Mesendoderm (in vitro differentiated cells): ENCODE results near the gene RAB11A.

Source experiments
- DNase-seq: peaks from one replicate; pipeline ENCODE4 v3.0.0; 2013
- H2AK5ac ChIP-seq: 2 replicates; pipeline ENCODE4 v1.6.1; 2013; ENCODE audit warnings: low read length, inconsistent platforms
- H2BK120ac ChIP-seq: 2 replicates; pipeline ENCODE4 v1.6.1; 2013; ENCODE audit warnings: low read depth, mild to moderate bottlenecking, low read length, moderate library complexity, mixed read lengths
- H2BK15ac ChIP-seq: replicated peaks from 2 replicates; pipeline ENCODE4 v1.6.1; 2013; ENCODE audit warnings: low read depth, mild to moderate bottlenecking, moderate library complexity
- H2BK5ac ChIP-seq: 2 replicates; pipeline ENCODE4 v1.6.1; 2013; ENCODE audit warnings: low read length, inconsistent platforms
- H3K18ac ChIP-seq: 2 replicates; pipeline ENCODE4 v1.6.1; 2013; ENCODE audit warnings: mild to moderate bottlenecking, low read length, mixed read lengths
- H3K23ac ChIP-seq: one replicate; pipeline ENCODE4 v1.6.1; 2013; ENCODE audit warnings: low read length
- H3K27ac ChIP-seq: 2 replicates; pipeline ENCODE4 v1.5.1; 2013; ENCODE audit warnings: low read depth, mild to moderate bottlenecking, inconsistent platforms, low read length, moderate library complexity
- H3K27me3 ChIP-seq: 2 replicates; pipeline ENCODE4 v1.6.1; 2013; ENCODE audit warnings: low read length, control low read depth, mild to moderate bottlenecking, inconsistent platforms; ENCODE audit not compliant: insufficient read depth, poor library complexity
- H3K36me3 ChIP-seq: 2 replicates; pipeline ENCODE4 v1.6.1; 2013; ENCODE audit warnings: low read length, inconsistent platforms; ENCODE audit not compliant: control insufficient read depth, insufficient read depth
- H3K4ac ChIP-seq: one replicate; pipeline ENCODE4 v1.6.1; 2013; ENCODE audit warnings: low read depth, mild to moderate bottlenecking, low read length, moderate library complexity
- H3K4me1 ChIP-seq: 2 replicates; pipeline ENCODE4 v1.6.1; 2013; ENCODE audit warnings: low read depth, low read length, inconsistent platforms; ENCODE audit not compliant: control insufficient read depth
- H3K4me2 ChIP-seq: 2 replicates; pipeline ENCODE4 v1.6.1; 2013; ENCODE audit warnings: low read length
- H3K4me3 ChIP-seq: 2 replicates; pipeline ENCODE4 v1.5.1; 2013; ENCODE audit warnings: mild to moderate bottlenecking, low read length
- H3K56ac ChIP-seq: one replicate; pipeline ENCODE4 v1.6.1; 2013; ENCODE audit warnings: low read length
- H3K79me1 ChIP-seq: 2 replicates; pipeline ENCODE4 v1.6.1; 2013; ENCODE audit warnings: low read length, inconsistent platforms
- H3K79me2 ChIP-seq: 2 replicates; pipeline ENCODE4 v1.6.1; 2013; ENCODE audit warnings: mild to moderate bottlenecking, low read length; ENCODE audit not compliant: control insufficient read depth, insufficient read depth
- H3K9ac ChIP-seq: 2 replicates; pipeline ENCODE4 v1.6.1; 2013; ENCODE audit warnings: low read length, inconsistent platforms
- H4K5ac ChIP-seq: one replicate; pipeline ENCODE4 v1.6.1; 2013; ENCODE audit warnings: low read length
- H4K8ac ChIP-seq: one replicate; pipeline ENCODE4 v1.6.1; 2013; ENCODE audit warnings: low read depth, mild to moderate bottlenecking, control low read depth, low read length, moderate library complexity
- WGBS: extraction: QIAGEN DNeasy Blood & Tissue Kit; methylation state at CpG from one replicate; pipeline ENCODE4 v1.1.7; 2013; ENCODE audit warnings: low lambda C conversion rate, missing lambda C conversion rate; ENCODE audit not compliant: insufficient coverage; ENCODE audit errors: extremely low coverage; 5-methylcytosine and 5-hydroxymethylcytosine counted together

Gene RAB11A

DNA sequence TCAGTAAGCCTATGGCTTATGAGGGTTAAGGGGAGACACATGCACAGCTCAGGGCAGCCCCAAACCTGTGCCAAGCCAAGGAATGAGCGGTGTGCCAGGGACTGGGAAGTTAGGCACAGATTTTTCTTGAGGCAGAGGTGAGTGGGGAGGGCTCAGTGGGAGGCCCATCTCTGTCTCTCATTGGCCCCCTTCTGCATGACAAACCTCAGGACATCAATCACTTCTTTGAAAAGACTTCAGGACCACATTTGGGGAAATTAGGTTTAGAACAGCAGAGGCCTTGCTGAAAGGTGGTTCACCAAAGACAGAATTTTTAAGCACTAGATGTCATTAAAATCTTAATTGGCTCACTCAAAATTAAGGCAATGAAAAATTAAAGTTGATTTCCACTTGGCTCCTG is 57.2 kb downstream of the RAB11A start:
- H3K9ac ChIP-seq, result no peak overlapping the region
- no peak overlapping the region for H3K56ac ChIP-seq
- no peaks in the 10 kb centered on the region for H3K36me3 ChIP-seq
- no peak for DNase-seq
- no peak overlapping the region for H3K4me3 ChIP-seq
- no peaks in the 10 kb centered on the region for H3K27me3 ChIP-seq
- no peak overlapping the region for H3K23ac ChIP-seq
- no peak overlapping the region for H3K18ac ChIP-seq
- H3K79me2 ChIP-seq, result no peaks in the 10 kb centered on the region
- no peak overlapping the region for H3K27ac ChIP-seq
- H2BK5ac ChIP-seq, result no peak overlapping the region
- H3K79me1 ChIP-seq, result no peaks in the 10 kb centered on the region
- no peak overlapping the region for H3K4ac ChIP-seq
- no peak overlapping the region for H4K5ac ChIP-seq
- no peak overlapping the region for H3K4me2 ChIP-seq
- no peak overlapping the region for H2AK5ac ChIP-seq
- no peak overlapping the region for H4K8ac ChIP-seq
- WGBS, result no CpG with 5 or more reads among the region's 1 CpG
- no peak overlapping the region for H2BK120ac ChIP-seq
- no peaks in the 10 kb centered on the region for H3K4me1 ChIP-seq
- H2BK15ac ChIP-seq, result no peak overlapping the region

DNA sequence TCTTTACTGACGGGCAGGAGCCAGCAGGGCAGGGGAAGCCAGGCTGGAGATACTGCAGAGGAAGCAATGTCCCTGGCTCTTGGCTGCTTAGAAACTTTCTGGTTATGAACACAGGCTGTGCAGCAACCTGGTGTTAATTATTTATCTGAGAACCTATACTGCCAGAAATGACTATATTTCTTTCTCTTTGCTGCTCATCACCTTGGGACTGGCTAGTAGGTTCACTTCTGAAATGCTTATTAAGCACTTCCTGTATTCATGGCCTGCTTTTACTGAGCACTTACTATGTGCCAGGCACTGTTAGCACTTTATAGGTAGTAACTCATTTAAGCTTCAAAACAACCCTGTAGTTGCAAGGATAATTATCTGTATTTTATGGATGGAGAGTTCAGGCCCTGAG is 57.6 kb downstream of the RAB11A start:
- Histone ChIP-seq H3K23ac (no peak overlapping the region), H3K56ac (no peak overlapping the region), H3K27me3 (no peaks in the 10 kb centered on the region), H3K36me3 (no peaks in the 10 kb centered on the region), H3K18ac (no peak overlapping the region), H3K27ac (no peak overlapping the region), H3K4me2 (no peak overlapping the region), H2BK120ac (no peak overlapping the region), H3K4me3 (no peak overlapping the region), H2AK5ac (no peak overlapping the region), H2BK5ac (no peak overlapping the region), H2BK15ac (no peak overlapping the region), H3K79me1 (no peaks in the 10 kb centered on the region), H3K9ac (no peak overlapping the region), H3K4me1 (no peaks in the 10 kb centered on the region), H3K79me2 (no peaks in the 10 kb centered on the region), H4K5ac (no peak overlapping the region), H4K8ac (no peak overlapping the region), H3K4ac (no peak overlapping the region)
- no peak for DNase-seq
- no CpG with 5 or more reads among the region's 1 CpG for WGBS

DNA sequence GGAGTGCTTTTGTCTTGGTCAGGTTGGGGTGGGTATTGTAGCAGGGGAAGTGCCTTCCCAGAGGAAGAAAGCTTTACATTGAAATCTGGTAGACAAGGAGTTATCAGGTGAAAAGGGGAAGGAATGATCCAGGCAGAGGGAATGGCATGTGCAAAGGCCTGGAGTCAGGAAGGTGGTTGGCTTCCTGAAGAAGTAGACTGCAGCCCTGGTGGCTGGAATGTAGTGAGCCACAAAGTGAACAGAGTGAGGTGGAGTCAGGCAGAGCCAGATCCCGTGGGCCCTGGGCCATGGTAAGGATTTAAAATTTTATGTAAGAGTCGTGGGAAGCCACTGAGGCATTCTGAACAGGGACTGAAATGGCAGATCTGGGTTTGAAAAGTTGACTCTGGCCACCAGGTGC is 58.3 kb downstream of the RAB11A start:
- Histone ChIP-seq H2AK5ac (no peak overlapping the region), H4K5ac (no peak overlapping the region), H3K4me2 (no peak overlapping the region), H3K18ac (no peak overlapping the region), H3K79me2 (no peaks in the 10 kb centered on the region), H3K23ac (no peak overlapping the region), H3K4ac (no peak overlapping the region), H2BK5ac (no peak overlapping the region), H3K36me3 (no peaks in the 10 kb centered on the region), H4K8ac (no peak overlapping the region), H2BK120ac (no peak overlapping the region), H3K27ac (no peak overlapping the region), H3K9ac (no peak overlapping the region), H3K56ac (no peak overlapping the region), H3K27me3 (no peaks in the 10 kb centered on the region), H3K4me3 (no peak overlapping the region), H2BK15ac (no peak overlapping the region), H3K79me1 (no peaks in the 10 kb centered on the region), H3K4me1 (no peaks in the 10 kb centered on the region)
- WGBS, result no CpG with 5 or more reads among the region's 2 CpGs
- peak; percentile 62 for DNase-seq

DNA sequence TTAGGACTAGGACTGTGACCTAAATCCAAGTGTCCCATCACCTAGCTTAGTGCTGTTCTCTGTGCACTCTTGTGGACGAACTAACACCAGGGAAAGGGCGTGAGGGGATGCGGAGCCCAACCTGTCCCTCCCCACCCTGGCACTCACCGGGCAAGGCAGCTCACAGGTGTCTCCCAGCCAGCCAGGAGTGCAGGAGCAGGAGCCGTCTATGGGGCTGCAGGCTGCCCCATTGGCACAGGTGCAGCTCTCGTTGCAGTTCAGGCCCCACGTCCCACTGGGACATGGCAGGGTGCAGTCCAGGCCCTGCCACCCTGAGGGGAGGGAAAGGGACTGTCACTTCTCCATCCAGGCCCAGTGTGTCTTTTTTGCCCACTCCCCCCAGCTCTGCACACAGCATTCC is 60.3 kb downstream of the RAB11A start:
- no peak overlapping the region for H3K9ac ChIP-seq
- no peak overlapping the region for H2AK5ac ChIP-seq
- no peak overlapping the region for H2BK5ac ChIP-seq
- no peaks in the 10 kb centered on the region for H3K79me2 ChIP-seq
- no peak overlapping the region for H4K8ac ChIP-seq
- H3K4me3 ChIP-seq, result no peak overlapping the region
- no peak overlapping the region for H3K18ac ChIP-seq
- no peak overlapping the region for H2BK15ac ChIP-seq
- H3K4me2 ChIP-seq, result no peak overlapping the region
- H3K27me3 ChIP-seq, result no peaks in the 10 kb centered on the region
- no peak for DNase-seq
- no peak overlapping the region for H3K23ac ChIP-seq
- H2BK120ac ChIP-seq, result no peak overlapping the region
- H3K36me3 ChIP-seq, result no peaks in the 10 kb centered on the region
- no CpG with 5 or more reads among the region's 7 CpGs for WGBS
- H3K27ac ChIP-seq, result no peak overlapping the region
- H3K4ac ChIP-seq, result no peak overlapping the region
- H4K5ac ChIP-seq, result no peak overlapping the region
- no peak overlapping the region for H3K56ac ChIP-seq
- no peaks in the 10 kb centered on the region for H3K4me1 ChIP-seq
- H3K79me1 ChIP-seq, result no peaks in the 10 kb centered on the region

DNA sequence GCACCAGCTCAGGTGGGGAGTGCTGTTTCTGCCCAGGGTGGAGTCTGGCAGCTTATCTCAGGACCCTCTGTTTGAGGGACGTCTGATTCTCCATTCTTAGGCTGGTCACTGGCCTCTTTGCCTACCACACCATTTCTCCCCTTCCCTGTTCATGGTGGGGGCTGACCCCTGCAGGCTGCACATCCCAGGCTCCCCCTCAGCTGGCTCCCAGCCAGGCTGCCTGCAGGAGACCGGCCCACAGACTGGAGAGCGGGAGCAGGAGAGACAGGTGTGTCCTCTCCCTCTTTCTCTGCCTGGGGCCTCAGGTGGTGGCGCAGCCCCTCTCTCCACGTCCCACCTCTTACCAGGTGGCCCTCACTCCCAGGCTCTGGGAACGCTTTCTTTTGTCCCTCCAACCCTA is 60.8 kb downstream of the RAB11A start:
- no CpG with 5 or more reads among the region's 6 CpGs for WGBS
- Histone ChIP-seq H3K79me1 (no peaks in the 10 kb centered on the region), H4K8ac (no peak overlapping the region), H3K27ac (no peak overlapping the region), H4K5ac (no peak overlapping the region), H3K23ac (peak overlapping the region; percentile 66), H2AK5ac (no peak overlapping the region), H2BK5ac (no peak overlapping the region), H3K18ac (no peak overlapping the region), H3K4me2 (no peak overlapping the region), H3K56ac (no peak overlapping the region), H3K4me3 (no peak overlapping the region), H3K27me3 (no peaks in the 10 kb centered on the region), H3K4ac (no peak overlapping the region), H3K4me1 (no peaks in the 10 kb centered on the region), H2BK15ac (no peak overlapping the region), H3K9ac (no peak overlapping the region), H3K36me3 (no peaks in the 10 kb centered on the region), H3K79me2 (no peaks in the 10 kb centered on the region), H2BK120ac (no peak overlapping the region)
- DNase-seq, result no peak

DNA sequence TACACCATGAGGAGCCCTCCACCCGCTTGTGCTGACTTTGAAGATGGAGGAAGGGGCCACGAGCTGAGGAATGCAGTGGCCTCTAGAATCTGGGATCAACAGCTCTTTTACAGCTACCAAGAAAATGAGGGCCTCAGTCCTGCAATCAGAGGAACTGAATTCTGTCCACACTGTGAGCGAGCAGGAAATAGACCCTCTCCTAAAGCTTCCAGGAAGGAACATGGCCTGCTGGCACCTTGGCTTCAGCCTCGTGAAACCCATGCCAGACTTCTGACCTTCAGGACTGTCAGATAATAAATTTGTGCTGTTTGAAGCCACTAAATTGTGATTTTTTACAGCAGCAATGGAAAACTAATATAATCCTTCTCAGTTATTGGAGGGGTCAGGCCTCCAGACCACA is 61.9 kb downstream of the RAB11A start:
- Histone ChIP-seq H3K9ac (no peak overlapping the region), H3K27me3 (no peaks in the 10 kb centered on the region), H3K4me2 (no peak overlapping the region), H3K4me1 (no peaks in the 10 kb centered on the region), H3K27ac (no peak overlapping the region), H2BK15ac (no peak overlapping the region), H2BK120ac (no peak overlapping the region), H3K56ac (no peak overlapping the region), H3K4me3 (no peak overlapping the region), H2AK5ac (no peak overlapping the region), H3K4ac (no peak overlapping the region), H3K23ac (no peak overlapping the region), H3K79me1 (no peaks in the 10 kb centered on the region), H2BK5ac (no peak overlapping the region), H3K36me3 (no peaks in the 10 kb centered on the region), H3K18ac (no peak overlapping the region), H4K5ac (no peak overlapping the region), H4K8ac (no peak overlapping the region), H3K79me2 (no peaks in the 10 kb centered on the region)
- DNase-seq, result no peak
- WGBS, result no CpG with 5 or more reads among the region's 4 CpGs
